GM20000 (cell line): Measurements from ENCODE around the gene PPFIA3.

Experiments
- DNase-seq: peaks from one replicate; pipeline ENCODE4 v3.0.0; 2012; ENCODE audit warnings: low spot score
- CTCF ChIP-seq: IDR thresholded peaks from 2 replicates; pipeline ENCODE4 v1.5.1; 2012; ENCODE audit warnings: mild to moderate bottlenecking, control low read depth; ENCODE audit errors: extremely low read depth, missing control alignments

The PPFIA3 gene

DNA sequence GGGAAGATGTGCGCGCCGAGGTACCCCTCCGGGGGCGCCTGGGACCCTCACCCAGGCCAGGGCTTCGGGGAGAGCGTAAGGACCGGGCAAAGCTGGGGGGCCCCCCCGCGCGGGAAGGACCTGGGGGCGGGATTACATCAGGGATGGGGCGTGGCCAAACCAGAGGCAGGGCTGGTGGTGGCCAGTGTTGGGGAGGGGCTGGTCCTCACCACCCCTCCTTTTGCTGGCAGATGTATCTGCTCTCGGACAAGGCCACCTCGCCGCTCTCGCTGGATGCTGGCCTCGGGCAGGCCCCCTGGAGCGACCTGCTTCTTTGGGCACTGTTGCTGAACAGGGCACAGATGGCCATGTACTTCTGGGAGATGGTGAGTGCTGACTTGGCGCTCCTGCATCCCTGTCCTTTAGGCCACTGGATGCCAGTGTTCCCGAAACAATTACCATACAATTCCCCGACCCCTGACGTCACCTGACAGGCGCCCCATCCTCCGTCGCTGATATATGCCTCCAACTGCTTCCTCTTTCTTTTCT lies 63.6 kb downstream of the PPFIA3 start:
- TF ChIP-seq CTCF: no peak
- DNase-seq: no peak

DNA sequence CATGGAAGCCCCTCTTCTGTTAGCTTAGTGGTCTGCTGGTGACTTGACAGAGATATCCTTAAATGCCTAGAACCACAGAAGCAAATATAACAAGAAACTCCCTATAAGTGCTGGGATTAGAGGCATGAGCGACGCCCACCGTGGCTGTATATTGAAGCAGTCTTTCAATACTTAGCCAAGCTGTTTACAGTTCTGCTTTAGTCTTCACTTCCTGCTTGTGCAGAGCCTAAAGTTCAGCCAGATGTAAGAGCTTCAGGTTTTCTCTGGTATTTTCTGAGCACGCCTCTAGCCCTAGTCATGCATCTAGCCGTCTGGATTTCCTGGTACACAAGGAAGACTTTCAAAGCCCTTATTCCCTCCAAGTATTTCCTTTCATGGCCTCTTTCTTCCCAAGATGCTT lies 66.8 kb downstream of the PPFIA3 start:
- DNase-seq: no peak

GRCh38 chr19:49188626-49189200 lies 69.4 kb downstream of the PPFIA3 start:
- DNase-seq: no peak
- no peak for TF ChIP-seq CTCF

More for the DNA sequence above, 66.8 kb downstream of the PPFIA3 start:
- no peak for TF ChIP-seq CTCF

GRCh38 chr19:49189259-49189658 lies 69.9 kb downstream of the PPFIA3 start:
- DNase-seq: no peak
- no peak for TF ChIP-seq CTCF

- DNase-seq: no peak
- TF ChIP-seq CTCF: no peak
Observed at GRCh38 chr19:49190781-49191180, 71.4 kb downstream of the PPFIA3 start.

- TF ChIP-seq CTCF: no peak
- DNase-seq: no peak
Observed at GRCh38 chr19:49193822-49194394, 74.6 kb downstream of the PPFIA3 start.

DNA sequence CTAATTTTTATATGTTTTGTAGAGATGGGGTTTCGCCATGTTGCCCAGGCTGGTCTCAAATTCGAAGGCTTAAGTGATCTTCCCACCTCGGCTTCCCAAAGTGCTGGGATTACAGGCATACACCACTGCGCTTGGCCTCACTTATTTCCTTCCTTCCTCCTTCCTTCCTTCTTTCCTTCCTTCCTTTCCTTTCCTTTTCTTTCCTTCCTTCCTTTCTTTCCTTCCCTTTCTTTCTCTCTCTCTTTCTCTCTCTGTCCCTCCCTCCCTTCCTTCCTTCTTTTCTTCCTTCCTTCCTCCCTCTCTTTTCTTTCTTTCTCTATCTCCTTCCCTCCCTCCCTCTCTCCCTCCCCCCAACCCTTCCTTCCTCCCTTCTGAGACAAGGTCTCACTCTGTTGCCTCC lies 75.1 kb downstream of the PPFIA3 start:
- no peak for TF ChIP-seq CTCF
- no peak for DNase-seq
